Vagina (tissue), 2 donors: ENCODE data around the gene FUS.

Source experiments
- POLR2A ChIP-seq, 2 donors: fragments of 450-650 bp; IDR thresholded peaks; one replicate each; pipeline ENCODE4 v1.6.1; 2017; ENCODE audit warnings: antibody characterized with exemption in 2 of 2, mild to moderate bottlenecking in 2 of 2, moderate library complexity in 2 of 2
- TF ChIP-seq, protein P1 (sequence below), 3 experiments: fragments of 450-650 bp in 2 of 3; fragments of 200-600 bp in 1 of 3; sonication (generic) in 1 of 3; IDR thresholded peaks; one replicate each; pipeline ENCODE4 v1.5.1; 2017 to 2019; ENCODE audit warnings: antibody characterized with exemption in 3 of 3, mild to moderate bottlenecking in 2 of 3, moderate library complexity in 2 of 3

GRCh38 chr16:31213877-31214707 is 34.2 kb downstream of the FUS start, which contains the start of gene TRIM72:
- TF ChIP-seq, protein P1, sequence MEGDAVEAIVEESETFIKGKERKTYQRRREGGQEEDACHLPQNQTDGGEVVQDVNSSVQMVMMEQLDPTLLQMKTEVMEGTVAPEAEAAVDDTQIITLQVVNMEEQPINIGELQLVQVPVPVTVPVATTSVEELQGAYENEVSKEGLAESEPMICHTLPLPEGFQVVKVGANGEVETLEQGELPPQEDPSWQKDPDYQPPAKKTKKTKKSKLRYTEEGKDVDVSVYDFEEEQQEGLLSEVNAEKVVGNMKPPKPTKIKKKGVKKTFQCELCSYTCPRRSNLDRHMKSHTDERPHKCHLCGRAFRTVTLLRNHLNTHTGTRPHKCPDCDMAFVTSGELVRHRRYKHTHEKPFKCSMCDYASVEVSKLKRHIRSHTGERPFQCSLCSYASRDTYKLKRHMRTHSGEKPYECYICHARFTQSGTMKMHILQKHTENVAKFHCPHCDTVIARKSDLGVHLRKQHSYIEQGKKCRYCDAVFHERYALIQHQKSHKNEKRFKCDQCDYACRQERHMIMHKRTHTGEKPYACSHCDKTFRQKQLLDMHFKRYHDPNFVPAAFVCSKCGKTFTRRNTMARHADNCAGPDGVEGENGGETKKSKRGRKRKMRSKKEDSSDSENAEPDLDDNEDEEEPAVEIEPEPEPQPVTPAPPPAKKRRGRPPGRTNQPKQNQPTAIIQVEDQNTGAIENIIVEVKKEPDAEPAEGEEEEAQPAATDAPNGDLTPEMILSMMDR (IDR thresholded peaks at IDR 0.05), result no peak
- TF ChIP-seq POLR2A (IDR thresholded peaks at IDR 0.05), result no peak
